Measurements from ENCODE around the gene SEH1L.
A peak's percentile ranks its signal among the peaks of the same experiment; 100 is the strongest.
"Not testable (repeated sequence)": the region's sequence is repeated elsewhere in the genome, so short reads cannot be mapped to it uniquely, and the experiment has no call there.

Gene SEH1L

DNA sequence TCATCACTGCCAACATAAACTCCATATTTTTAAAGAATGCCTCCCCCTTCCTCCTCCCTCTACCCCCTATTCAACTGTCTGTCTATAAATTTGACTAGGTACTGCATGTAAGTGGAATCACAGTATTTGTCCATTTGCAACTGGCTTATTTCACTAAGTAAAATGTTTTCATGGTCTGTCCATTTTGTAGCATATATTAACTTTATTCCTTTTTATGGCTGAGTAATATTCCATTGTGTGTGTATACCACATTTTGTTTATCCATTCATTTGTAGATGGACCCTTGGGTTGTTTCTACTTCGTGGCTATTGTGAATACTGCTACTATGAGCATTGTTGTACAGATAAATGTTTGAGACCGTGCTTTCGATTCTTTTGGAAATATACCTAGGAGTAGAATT, 10.7 kb downstream of the SEH1L start:
- Histone ChIP-seq H3K4me3 (no peak overlapping the region), H3K4me1 (no peaks in the 10 kb centered on the region), H3K36me3 (replicated peaks) (peaks cover 47% of the 10 kb centered on the region), H3K27me3 (ENCODE audit: low read depth) (no peaks in the 10 kb centered on the region), H3K9me3 (no peaks in the 10 kb centered on the region)
- no peak for DNase-seq (ENCODE audit: low spot score in 2 of 2)
- in situ Hi-C loops (cut with MboI; ENCODE audit: low sequenced_read_pairs): no loop called here

DNA sequence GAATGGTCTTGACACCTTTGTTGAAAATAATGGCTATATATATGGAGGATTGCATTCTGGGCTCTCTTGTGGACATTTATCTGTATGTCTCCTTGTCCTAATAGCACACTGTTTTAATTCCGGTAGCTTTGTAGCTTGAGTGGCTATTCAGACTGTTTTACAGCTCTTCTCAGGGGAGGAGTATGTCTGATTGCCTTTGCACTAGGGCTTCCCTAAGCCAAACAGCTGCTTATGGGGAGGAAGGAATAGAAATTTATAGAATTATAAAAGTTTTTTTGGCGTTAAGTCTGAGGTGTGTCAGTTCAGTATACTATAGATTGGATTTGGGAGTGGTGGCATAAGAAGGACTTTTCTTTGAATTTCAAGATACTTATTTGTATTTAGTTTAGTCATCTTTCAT, 12.6 kb downstream of the SEH1L start:
- H3K27me3 ChIP-seq (ENCODE audit: low read depth): no peaks in the 10 kb centered on the region
- no peaks in the 10 kb centered on the region for H3K4me1 ChIP-seq
- no peak for DNase-seq (ENCODE audit: low spot score in 2 of 2)
- peaks cover 55% of the 10 kb centered on the region for H3K36me3 ChIP-seq (replicated peaks)
- no peak overlapping the region for H3K4me3 ChIP-seq
- no peaks in the 10 kb centered on the region for H3K9me3 ChIP-seq
- in situ Hi-C loops (cut with MboI; ENCODE audit: low sequenced_read_pairs): no loop called here

DNA sequence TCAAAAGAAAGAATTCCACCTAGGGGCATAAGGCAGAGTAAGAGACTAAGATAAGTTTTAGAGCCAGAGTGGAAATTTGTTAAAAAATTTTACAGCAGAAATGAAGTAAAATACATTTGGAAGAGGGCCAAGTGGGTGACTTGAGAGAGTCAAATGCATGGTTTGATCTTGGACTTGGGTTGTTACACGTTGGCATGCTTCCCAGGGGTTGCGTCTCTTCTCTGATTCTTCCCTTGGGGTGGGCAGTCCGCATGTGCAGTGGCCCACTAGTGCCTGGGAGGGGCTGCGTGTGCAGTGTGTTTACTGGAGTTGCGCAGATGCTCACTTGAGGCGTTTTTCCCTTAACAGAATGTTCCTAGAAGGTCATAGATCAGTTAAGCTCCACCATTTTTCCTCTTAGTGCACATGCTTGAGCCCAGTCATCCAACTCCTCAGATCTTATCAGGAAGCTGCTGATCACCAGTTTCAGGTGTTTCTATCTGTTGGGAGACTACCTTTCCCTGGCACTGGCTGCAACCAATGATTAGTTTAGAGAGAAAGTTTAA, 13.1 kb downstream of the SEH1L start:
- Histone ChIP-seq H3K4me1 (no peaks in the 10 kb centered on the region), H3K27me3 (ENCODE audit: low read depth) (no peaks in the 10 kb centered on the region), H3K36me3 (replicated peaks) (peaks cover 59% of the 10 kb centered on the region), H3K4me3 (no peak overlapping the region), H3K9me3 (no peaks in the 10 kb centered on the region)
- no peak for DNase-seq (ENCODE audit: low spot score in 2 of 2)
- in situ Hi-C loops (cut with MboI; ENCODE audit: low sequenced_read_pairs): no loop called here

DNA sequence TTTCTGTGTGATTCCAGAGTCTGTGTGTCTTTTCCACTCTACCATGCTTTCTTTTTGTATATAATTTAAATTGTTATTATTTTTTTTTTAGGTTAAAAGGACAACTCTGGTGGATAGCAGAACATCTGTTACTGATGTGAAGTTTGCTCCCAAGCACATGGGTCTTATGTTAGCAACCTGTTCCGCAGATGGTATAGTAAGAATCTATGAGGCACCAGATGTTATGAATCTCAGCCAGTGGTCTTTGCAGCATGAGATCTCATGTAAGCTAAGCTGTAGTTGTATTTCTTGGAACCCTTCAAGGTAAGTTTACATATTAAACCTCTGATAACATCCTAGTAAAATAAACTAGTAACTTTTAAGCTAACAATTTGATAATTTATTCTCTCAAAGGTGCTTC, 15.3 kb downstream of the SEH1L start:
- no peak overlapping the region for H3K4me3 ChIP-seq
- peaks cover 56% of the 10 kb centered on the region for H3K36me3 ChIP-seq (replicated peaks)
- no peaks in the 10 kb centered on the region for H3K27me3 ChIP-seq (ENCODE audit: low read depth)
- no peaks in the 10 kb centered on the region for H3K9me3 ChIP-seq
- DNase-seq (ENCODE audit: low spot score in 2 of 2): no peak
- in situ Hi-C loops (cut with MboI; ENCODE audit: low sequenced_read_pairs): no loop called here
- peaks cover 4% of the 10 kb centered on the region; the same call in 1 of the 2 replicates for H3K4me1 ChIP-seq

DNA sequence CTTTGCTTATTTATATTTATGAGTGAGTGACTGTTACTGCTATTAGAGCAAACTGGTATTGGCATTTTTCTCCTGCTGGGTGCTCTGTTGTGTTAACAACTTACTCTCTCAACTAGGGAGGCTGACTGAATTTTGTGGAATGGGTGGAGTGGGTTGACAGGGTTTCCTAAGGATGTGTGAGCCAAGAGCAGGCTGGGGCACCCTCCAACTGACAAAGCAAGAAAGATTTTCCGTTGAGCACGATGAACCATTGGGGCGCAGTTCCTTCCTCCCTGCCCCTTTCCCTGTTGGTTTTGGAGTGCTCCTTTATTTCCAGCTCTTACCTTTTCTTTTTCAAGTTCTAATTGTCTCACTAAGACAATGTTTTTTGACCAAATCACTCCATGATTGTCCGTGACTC, 20.3 kb downstream of the SEH1L start:
- Histone ChIP-seq H3K9me3 (no peaks in the 10 kb centered on the region), H3K36me3 (replicated peaks) (peaks cover 54% of the 10 kb centered on the region), H3K4me1 (peaks cover 4% of the 10 kb centered on the region; the same call in 1 of the 2 replicates), H3K27me3 (ENCODE audit: low read depth) (no peaks in the 10 kb centered on the region), H3K4me3 (no peak overlapping the region)
- in situ Hi-C loops (cut with MboI; ENCODE audit: low sequenced_read_pairs): no loop called here
- DNase-seq (ENCODE audit: low spot score in 2 of 2): no peak

DNA sequence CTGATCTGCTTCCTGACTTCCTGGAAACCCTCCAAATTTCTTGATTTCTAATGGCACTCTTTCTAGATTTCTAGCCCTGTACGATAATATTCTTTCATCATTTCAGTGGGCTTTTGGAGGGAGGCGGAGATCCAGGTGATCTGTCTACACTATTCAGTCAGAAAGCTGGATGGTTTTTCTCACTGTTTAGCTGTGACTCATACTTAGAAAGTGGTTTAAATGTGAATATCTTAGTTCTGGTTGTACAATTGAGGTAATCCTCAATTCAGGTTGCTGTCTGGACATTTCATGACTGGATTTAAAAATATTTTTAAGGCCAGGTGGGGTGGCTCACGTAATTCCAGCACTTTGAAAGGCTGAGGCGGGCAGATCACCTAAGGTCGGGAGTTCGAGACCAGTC, 20.8 kb downstream of the SEH1L start:
- Histone ChIP-seq H3K4me3 (no peak overlapping the region), H3K27me3 (ENCODE audit: low read depth) (no peaks in the 10 kb centered on the region), H3K9me3 (no peaks in the 10 kb centered on the region), H3K36me3 (replicated peaks) (peaks cover 50% of the 10 kb centered on the region), H3K4me1 (peaks cover 4% of the 10 kb centered on the region; the same call in 1 of the 2 replicates)
- DNase-seq (ENCODE audit: low spot score in 2 of 2): no peak
- in situ Hi-C loops (cut with MboI; ENCODE audit: low sequenced_read_pairs): no loop called here

DNA sequence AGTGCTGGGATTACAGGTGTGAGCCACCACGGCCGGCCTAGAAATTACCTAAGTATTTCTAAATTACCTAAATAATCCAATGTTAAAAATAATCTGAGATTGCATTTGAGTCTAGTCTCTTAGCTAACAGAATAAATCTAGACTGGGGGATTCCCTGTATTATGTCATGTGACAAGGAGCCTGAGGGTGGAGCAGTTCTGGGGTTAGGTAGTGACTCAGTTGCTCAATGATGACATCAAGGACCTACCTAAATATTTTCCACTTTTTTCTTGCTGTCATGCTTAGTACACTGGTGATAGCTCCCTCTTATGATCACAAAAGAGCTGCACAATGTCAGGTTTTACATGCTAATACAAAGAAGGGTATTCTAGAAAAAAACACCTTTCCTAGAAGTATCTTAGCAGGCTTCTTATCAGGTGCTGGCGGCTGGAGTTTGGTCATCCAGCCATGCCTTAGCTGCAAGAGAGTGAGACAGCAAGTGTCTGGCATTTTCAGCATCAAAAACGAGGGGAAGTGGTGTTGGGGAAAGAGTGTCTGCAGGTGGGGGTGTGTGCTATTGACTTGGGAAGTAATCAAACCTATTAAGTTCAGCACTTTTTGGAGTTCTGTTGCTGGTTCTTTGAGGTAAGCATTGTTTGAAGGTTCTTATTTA, 25.9 kb downstream of the SEH1L start:
- in situ Hi-C loops (cut with MboI; ENCODE audit: low sequenced_read_pairs): no loop called here
- no peak overlapping the region for H3K4me3 ChIP-seq
- no peaks in the 10 kb centered on the region for H3K27me3 ChIP-seq (ENCODE audit: low read depth)
- DNase-seq (ENCODE audit: low spot score in 2 of 2): no peak
- H3K36me3 ChIP-seq (replicated peaks): peaks cover 63% of the 10 kb centered on the region
- peaks cover 8% of the 10 kb centered on the region for H3K4me1 ChIP-seq
- H3K9me3 ChIP-seq: no peaks in the 10 kb centered on the region

DNA sequence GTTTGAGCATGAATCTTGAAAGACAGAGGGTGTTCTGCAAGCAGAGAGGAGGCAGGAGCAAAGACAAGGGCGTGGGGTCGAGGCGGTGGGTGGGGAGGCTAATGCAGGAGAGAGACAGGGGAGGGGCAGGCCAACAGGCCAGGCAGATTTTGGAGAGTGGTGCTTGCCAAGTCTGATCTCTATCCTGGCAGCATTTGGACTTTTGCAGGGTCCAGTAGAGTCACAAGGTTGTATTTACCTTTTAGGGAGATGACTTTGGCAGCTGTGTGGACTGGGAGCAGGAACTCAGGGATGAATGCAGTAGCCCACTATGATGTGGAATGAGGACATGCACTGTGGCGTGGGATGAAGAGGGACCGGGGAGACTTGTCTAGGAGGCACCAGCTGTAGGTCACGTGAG, 27.7 kb downstream of the SEH1L start:
- in situ Hi-C loops (cut with MboI; ENCODE audit: low sequenced_read_pairs): no loop called here
- DNase-seq (ENCODE audit: low spot score in 2 of 2): no peak
- H3K36me3 ChIP-seq (replicated peaks): peaks cover 63% of the 10 kb centered on the region
- no peaks in the 10 kb centered on the region for H3K9me3 ChIP-seq
- no peak overlapping the region for H3K4me3 ChIP-seq
- no peaks in the 10 kb centered on the region for H3K27me3 ChIP-seq (ENCODE audit: low read depth)
- peaks cover 10% of the 10 kb centered on the region for H3K4me1 ChIP-seq

DNA sequence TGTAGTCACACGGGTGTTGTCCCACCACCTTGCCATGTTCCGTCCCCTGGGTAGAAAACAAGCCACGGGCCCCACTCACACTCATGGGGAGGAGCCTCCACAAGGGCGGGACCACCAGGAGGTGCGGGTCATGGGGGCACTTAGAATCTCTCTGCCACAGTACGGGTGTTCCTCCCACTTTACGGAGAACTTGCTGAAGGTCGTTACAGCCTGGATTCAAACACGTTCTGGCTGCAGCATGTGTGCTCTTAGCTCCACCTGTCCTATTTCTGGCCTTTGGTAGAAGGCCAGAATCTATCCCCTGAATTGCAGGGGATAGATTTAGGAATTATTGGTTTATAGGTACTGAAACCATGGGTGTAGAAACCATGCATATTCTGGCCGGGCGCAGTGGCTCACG, 28.5 kb downstream of the SEH1L start:
- Histone ChIP-seq H3K36me3 (replicated peaks) (peaks cover 55% of the 10 kb centered on the region), H3K9me3 (no peaks in the 10 kb centered on the region), H3K4me3 (no peak overlapping the region), H3K4me1 (peaks cover 10% of the 10 kb centered on the region), H3K27me3 (ENCODE audit: low read depth) (no peaks in the 10 kb centered on the region)
- no peak for DNase-seq (ENCODE audit: low spot score in 2 of 2)
- in situ Hi-C loops (cut with MboI; ENCODE audit: low sequenced_read_pairs): no loop called here

DNA sequence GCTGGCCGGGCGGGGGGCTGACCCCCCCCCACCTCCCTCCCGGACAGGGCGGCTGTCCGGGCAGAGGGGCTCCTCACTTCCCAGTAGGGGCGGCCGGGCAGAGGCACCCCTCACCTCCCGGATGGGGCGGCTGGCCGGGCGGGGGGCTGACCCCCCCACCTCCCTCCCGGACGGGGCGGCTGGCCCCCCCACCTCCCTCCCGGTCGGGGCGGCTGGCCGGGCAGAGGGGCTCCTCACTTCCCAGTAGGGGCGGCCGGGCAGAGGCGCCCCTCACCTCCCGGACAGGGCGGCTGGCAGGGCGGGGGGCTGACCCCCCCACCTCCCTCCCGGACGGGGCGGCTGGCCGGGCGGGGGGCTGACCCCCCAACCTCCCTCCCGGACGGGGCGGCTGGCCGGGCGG, 32.3 kb downstream of the SEH1L start:
- DNase-seq (ENCODE audit: low spot score in 2 of 2); H3K4me3 ChIP-seq; H3K9me3 ChIP-seq; H3K27me3 ChIP-seq (ENCODE audit: low read depth); in situ Hi-C loops (cut with MboI; ENCODE audit: low sequenced_read_pairs): not testable (repeated sequence)
- Histone ChIP-seq H3K36me3 (replicated peaks) (peaks cover 41% of the 10 kb centered on the region), H3K4me1 (peaks cover 10% of the 10 kb centered on the region)

DNA sequence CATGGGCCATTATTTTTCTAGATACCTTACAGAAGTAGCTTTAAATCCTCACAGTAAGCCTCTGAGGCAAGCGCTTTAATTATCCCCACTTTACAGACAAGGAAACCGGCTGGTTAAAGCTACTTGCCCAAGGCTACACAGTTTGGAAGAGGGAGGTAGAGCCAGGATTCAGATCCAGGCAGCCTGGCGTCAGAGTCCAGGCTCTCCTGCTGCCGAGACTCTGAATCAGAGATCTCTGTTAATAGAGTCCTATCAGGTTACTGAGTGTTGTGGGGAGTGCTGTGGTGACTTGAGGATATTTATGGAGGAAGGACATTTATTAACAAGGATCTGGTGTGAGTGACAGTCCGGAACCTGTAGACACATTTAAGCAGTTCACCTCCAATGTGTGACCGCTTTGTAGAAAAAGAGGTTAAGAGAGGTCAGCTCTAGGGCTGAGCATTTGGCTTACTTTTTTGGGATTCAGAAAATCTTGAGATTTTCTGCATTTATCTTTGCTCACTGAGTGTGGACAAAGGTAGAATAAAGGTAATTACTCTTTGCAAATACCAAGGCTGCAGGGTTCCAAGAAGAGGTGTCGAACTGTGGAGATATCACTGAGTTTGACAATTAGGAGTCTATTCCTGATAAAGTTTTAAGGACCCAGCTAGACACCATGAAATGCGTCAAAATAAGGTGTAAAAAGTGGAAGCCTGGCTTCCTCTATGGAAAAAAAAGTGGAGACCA, 41.7 kb downstream of the SEH1L start:
- in situ Hi-C loops (cut with MboI; ENCODE audit: low sequenced_read_pairs): no loop called here
- H3K4me1 ChIP-seq: peaks cover 3% of the 10 kb centered on the region; the same call in 1 of the 2 replicates
- H3K9me3 ChIP-seq: no peaks in the 10 kb centered on the region
- DNase-seq (ENCODE audit: low spot score in 2 of 2): no peak
- H3K27me3 ChIP-seq (ENCODE audit: low read depth): no peaks in the 10 kb centered on the region
- H3K4me3 ChIP-seq: no peak overlapping the region
- peaks cover 3% of the 10 kb centered on the region; the same call in 1 of the 2 replicates for H3K36me3 ChIP-seq (replicated peaks)

DNA sequence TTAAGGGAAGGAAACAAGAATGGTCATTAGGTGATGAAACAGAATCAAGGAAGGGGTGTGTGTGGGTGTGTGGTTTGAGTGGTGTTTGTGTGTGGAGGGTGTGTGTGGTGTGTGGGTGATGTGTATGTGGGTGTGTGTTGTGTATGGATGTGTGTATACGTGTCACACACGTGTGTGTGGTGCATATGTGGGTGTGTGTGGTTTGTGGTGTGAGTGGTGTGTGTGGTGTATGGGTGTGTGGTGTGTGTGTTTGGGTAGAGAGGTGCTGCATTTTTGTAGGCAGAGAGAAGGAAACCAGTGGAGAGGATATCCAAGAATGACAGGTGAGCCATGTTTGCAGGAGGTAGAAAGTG, 42.3 kb downstream of the SEH1L start:
- DNase-seq (ENCODE audit: low spot score in 2 of 2): no peak
- Histone ChIP-seq H3K27me3 (ENCODE audit: low read depth) (no peaks in the 10 kb centered on the region), H3K4me1 (peaks cover 3% of the 10 kb centered on the region; the same call in 1 of the 2 replicates), H3K36me3 (replicated peaks) (peaks cover 3% of the 10 kb centered on the region; the same call in 1 of the 2 replicates), H3K4me3 (peak overlapping the region; percentile 85), H3K9me3 (no peaks in the 10 kb centered on the region)
- in situ Hi-C loops (cut with MboI; ENCODE audit: low sequenced_read_pairs): no loop called here

DNA sequence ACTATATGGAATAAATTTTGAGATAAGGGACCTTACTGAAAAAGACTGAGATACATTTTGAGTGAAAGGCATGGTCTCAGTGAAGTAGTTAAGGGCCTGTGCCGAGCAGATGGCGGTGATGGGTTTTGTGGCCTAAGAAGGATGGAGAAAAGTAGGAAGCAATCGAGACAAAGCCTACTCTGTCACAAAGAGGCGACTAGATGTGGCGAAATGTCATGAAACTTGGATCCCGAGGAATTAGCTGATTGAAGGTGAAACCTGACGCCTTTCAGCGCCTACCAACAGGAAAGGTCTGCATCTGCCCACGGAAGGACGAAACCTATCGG, 42.8 kb downstream of the SEH1L start:
- Histone ChIP-seq H3K27me3 (ENCODE audit: low read depth) (no peaks in the 10 kb centered on the region), H3K4me3 (peak overlapping the region; percentile 85), H3K4me1 (peaks cover 3% of the 10 kb centered on the region; the same call in 1 of the 2 replicates), H3K9me3 (no peaks in the 10 kb centered on the region), H3K36me3 (replicated peaks) (peaks cover 3% of the 10 kb centered on the region; the same call in 1 of the 2 replicates)
- DNase-seq (ENCODE audit: low spot score in 2 of 2): no peak
- in situ Hi-C loops (cut with MboI; ENCODE audit: low sequenced_read_pairs): no loop called here
